Panc1 (cell line): Measurements from ENCODE around the gene CDCP1. TPM values are rescaled to one million over a fixed set of nuclear protein-coding genes. Genes with fewer than 3 reads are reported as not detected.

ENCODE experiments used
- ATAC-seq: fragments of 200-7000 bp; cut with Tn5 transposase; 2 replicates; pipeline ENCODE4 v1.9.1; 2020; ENCODE audit warnings: mild to moderate bottlenecking, moderate library complexity
- BruUV-seq: library from RNA; stranded (reverse); fragments of 400-500 nt; replicated peaks from 2 replicates; lab custom pipeline; 2021; lab: Mats Ljungman, UMichigan
- CTCF ChIA-PET: fragments of 300-600 bp; sonication (Branson Sonifier 250); formaldehyde crosslinking; loops from one replicate; lab custom pipeline; 2022; ENCODE audit warnings: antibody characterized with exemption; lab: Charles Lee
- POLR2A ChIA-PET: fragments of 300-600 bp; sonication (Branson Sonifier 250); formaldehyde crosslinking; loops from one replicate; lab custom pipeline; 2022; ENCODE audit warnings: antibody characterized with exemption; lab: Charles Lee
- DNase-seq: peaks from one replicate; pipeline ENCODE4 v3.0.0-alpha.2; 2010; ENCODE audit warnings: low read depth, low spot score
- H3K27ac ChIP-seq: 2 replicates; pipeline ENCODE4 v1.5.1; 2011; ENCODE audit warnings: mild to moderate bottlenecking, low read length, inconsistent platforms
- H3K27me3 ChIP-seq: fragments of 200-500 bp; sonication (Bioruptor generic); 2 replicates; pipeline ENCODE4 v1.6.0; 2014; ENCODE audit warnings: low read length, inconsistent platforms; ENCODE audit not compliant: control insufficient read depth, insufficient read depth
- H3K36me3 ChIP-seq: fragments of 200-500 bp; sonication (Bioruptor generic); 2 replicates; pipeline ENCODE4 v1.5.1; 2014; ENCODE audit warnings: inconsistent platforms, mild to moderate bottlenecking, low read length, moderate library complexity; ENCODE audit not compliant: control insufficient read depth, insufficient read depth
- H3K4me1 ChIP-seq: 2 replicates; pipeline ENCODE4 v1.5.1; 2011; ENCODE audit warnings: inconsistent platforms, mild to moderate bottlenecking, low read length, moderate library complexity; ENCODE audit not compliant: control insufficient read depth, insufficient read depth
- H3K4me3 ChIP-seq, 2 experiments: 2 replicates each; pipeline ENCODE4 v1.5.1; 2011 to 2012; ENCODE audit warnings: low read depth in 2 of 2, low read length in 2 of 2, mild to moderate bottlenecking in 2 of 2, inconsistent platforms in 1 of 2, moderate library complexity in 1 of 2
- H3K9me3 ChIP-seq: fragments of 200-500 bp; sonication (Bioruptor generic); 2 replicates; pipeline ENCODE4 v1.5.1; 2014; ENCODE audit warnings: low read depth, mild to moderate bottlenecking, inconsistent platforms, low read length, moderate library complexity; ENCODE audit not compliant: control insufficient read depth, insufficient read depth
- CTCF ChIP-seq: fragments of 450-650 bp; IDR thresholded peaks from 2 replicates; pipeline ENCODE4 v1.5.1; 2017; ENCODE audit warnings: mild to moderate bottlenecking
- POLR2AphosphoS5 ChIP-seq: IDR thresholded peaks from 2 replicates; pipeline ENCODE4 v1.6.1; 2012; ENCODE audit warnings: mild to moderate bottlenecking, low read depth, low read length, moderate library complexity
- REST ChIP-seq, 2 experiments: IDR thresholded peaks; 2 replicates each; pipeline ENCODE4 v1.6.1; 2011 to 2012; ENCODE audit warnings: low read depth in 2 of 2, control low read depth in 1 of 2, low read length in 1 of 2, mild to moderate bottlenecking in 1 of 2, moderate library complexity in 1 of 2; ENCODE audit not compliant: insufficient read depth in 1 of 2
- SIN3A ChIP-seq: IDR thresholded peaks from 2 replicates; pipeline ENCODE4 v1.6.1; 2012; ENCODE audit warnings: low read depth, mild to moderate bottlenecking, low read length, moderate library complexity, borderline replicate concordance; ENCODE audit not compliant: insufficient read depth
- TCF7L2 ChIP-seq: IDR thresholded peaks from 2 replicates; pipeline ENCODE4 v1.6.1; 2011; ENCODE audit warnings: mild to moderate bottlenecking, low read depth, low read length, inconsistent platforms
- in situ Hi-C: cut with HindIII; loops from 2 replicates; pipeline ENCODE4 v1.10.0; 2016; ENCODE audit warnings: low sequenced_read_pairs, low pct_unique_long_range_greater_than_20kb
- intact Hi-C: fragments of 100-400 bp; cut with micrococcal nuclease; formaldehyde crosslinking; loops from one replicate; pipeline ENCODE4 v1.10.0; 2022; ENCODE audit not compliant: unreplicated experiment
- total RNA-seq: library from RNA; stranded (reverse); gene quantifications from one replicate; pipeline ENCODE4 v1.2.1, GENCODE V29; 2021; ENCODE audit not compliant: unreplicated experiment

CDCP1 gene
- total RNA-seq, 1 experiment from 2014 or later, result 47.8 TPM

GRCh38 chr3:45140141-45140769 is 5.9 kb downstream of the CDCP1 start:
- Histone ChIP-seq H3K9me3 (no peaks in the 10 kb centered on the region), H3K4me1 (peaks cover 21% of the 10 kb centered on the region), H3K36me3 (peaks cover 3% of the 10 kb centered on the region; the same call in 1 of the 2 replicates), H3K27ac (no peak overlapping the region), H3K4me3 (no peak overlapping the region), H3K27me3 (no peaks in the 10 kb centered on the region)
- ATAC-seq, result peak; percentile 61; the same call in 1 of the 2 replicates
- no TSS peak for BruUV-seq
- no peak for DNase-seq
- ChIA-PET POLR2A (no interaction called here), CTCF (no interaction called here)
- in situ Hi-C loops (no loop called here), intact Hi-C loops (no loop called here)
- TF ChIP-seq SIN3A (no peak), POLR2AphosphoS5 (no peak), REST (IDR thresholded peaks at IDR 0.05; ENCODE audit: insufficient read depth in 1 of 2, low read depth in 2 of 2, low read length in 1 of 2) (no peak), CTCF (no peak), TCF7L2 (no peak; the same call in 1 of the 2 replicates)

- Histone ChIP-seq H3K27me3 (no peaks in the 10 kb centered on the region), H3K36me3 (no peaks in the 10 kb centered on the region), H3K4me3 (no peak overlapping the region), H3K9me3 (no peaks in the 10 kb centered on the region), H3K27ac (no peak overlapping the region), H3K4me1 (peaks cover 18% of the 10 kb centered on the region)
- CTCF ChIA-PET, result no interaction called here
- POLR2A ChIA-PET, result no interaction called here
- intact Hi-C loops (no loop called here), in situ Hi-C loops (no loop called here)
- TF ChIP-seq CTCF (no peak), REST (IDR thresholded peaks at IDR 0.05; ENCODE audit: insufficient read depth in 1 of 2, low read depth in 2 of 2, low read length in 1 of 2) (no peak)
- ATAC-seq, result 0 out of 2 replicates have a peak, but pooled peaks have one; percentile 11
- DNase-seq, result no peak
- no TSS peak for BruUV-seq
Observed at GRCh38 chr3:45139372-45140140, 6.6 kb downstream of the CDCP1 start.
